ENCODE data around the gene TSHZ3.

DNA sequence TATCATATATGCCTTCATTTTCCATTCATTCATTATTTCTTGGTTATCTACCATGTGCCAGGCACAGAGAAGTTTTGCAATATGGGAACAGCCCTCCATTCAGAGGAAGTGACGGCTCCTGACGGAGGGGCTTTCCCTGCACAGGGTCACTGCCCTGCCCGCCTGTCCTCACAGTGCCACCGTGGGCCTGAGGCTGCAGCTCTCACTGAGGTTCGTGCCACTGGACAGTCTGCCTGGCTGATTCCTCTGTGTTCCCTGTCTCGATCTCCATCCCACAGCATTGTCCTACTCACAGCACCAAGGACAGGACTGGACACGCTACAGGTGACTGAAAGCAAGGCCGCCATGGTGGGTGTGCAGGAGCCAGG lies 92.7 kb downstream of the TSHZ3 start:
- TF ChIP-seq POLR2A (IDR thresholded peaks at IDR 0.05) = no peak
- TF ChIP-seq, protein P1, sequence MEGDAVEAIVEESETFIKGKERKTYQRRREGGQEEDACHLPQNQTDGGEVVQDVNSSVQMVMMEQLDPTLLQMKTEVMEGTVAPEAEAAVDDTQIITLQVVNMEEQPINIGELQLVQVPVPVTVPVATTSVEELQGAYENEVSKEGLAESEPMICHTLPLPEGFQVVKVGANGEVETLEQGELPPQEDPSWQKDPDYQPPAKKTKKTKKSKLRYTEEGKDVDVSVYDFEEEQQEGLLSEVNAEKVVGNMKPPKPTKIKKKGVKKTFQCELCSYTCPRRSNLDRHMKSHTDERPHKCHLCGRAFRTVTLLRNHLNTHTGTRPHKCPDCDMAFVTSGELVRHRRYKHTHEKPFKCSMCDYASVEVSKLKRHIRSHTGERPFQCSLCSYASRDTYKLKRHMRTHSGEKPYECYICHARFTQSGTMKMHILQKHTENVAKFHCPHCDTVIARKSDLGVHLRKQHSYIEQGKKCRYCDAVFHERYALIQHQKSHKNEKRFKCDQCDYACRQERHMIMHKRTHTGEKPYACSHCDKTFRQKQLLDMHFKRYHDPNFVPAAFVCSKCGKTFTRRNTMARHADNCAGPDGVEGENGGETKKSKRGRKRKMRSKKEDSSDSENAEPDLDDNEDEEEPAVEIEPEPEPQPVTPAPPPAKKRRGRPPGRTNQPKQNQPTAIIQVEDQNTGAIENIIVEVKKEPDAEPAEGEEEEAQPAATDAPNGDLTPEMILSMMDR (IDR thresholded peaks at IDR 0.05) = no peak

Data from heart left ventricle (tissue), 13 donors.